ENCODE results near the gene PRR18. TPM values are rescaled to one million over a fixed set of nuclear protein-coding genes. Genes with fewer than 3 reads are reported as not detected.

Gene PRR18
- total and polyA plus RNA-seq, 4 donors, result 0.33 to 2.9 (median 0.87) TPM

- no peaks in the 10 kb centered on the region for H3K9me3 ChIP-seq (ENCODE audit: control insufficient read depth in 4 of 4, insufficient read depth in 3 of 4, low read length in 3 of 4)
- H3K4me3 ChIP-seq, result no peak overlapping the region
- no peak overlapping the region for H3K27ac ChIP-seq (ENCODE audit: low read depth in 1 of 2, low read length in 1 of 2)
- no peak for TF ChIP-seq CTCF (IDR thresholded peaks at IDR 0.05; ENCODE audit: control extremely low read depth, extremely low read depth)
- H3K27me3 ChIP-seq (ENCODE audit: control insufficient read depth in 3 of 3, insufficient read depth in 3 of 3, low read length in 2 of 3), result no peaks in the 10 kb centered on the region
- H3K36me3 ChIP-seq (ENCODE audit: control insufficient read depth in 4 of 4, insufficient read depth in 4 of 4, low read length in 4 of 4), result peaks cover 0 to 9% (median 1%) of the 10 kb centered on the region in 4 donors
- no peak for ATAC-seq (ENCODE audit: insufficient read depth, low FRiP score)
- H3K9ac ChIP-seq (ENCODE audit: insufficient read depth in 1 of 2, low read length in 2 of 2), result no peak overlapping the region
- 88 to 90% methylated on average over 19 of the region's 19 CpGs for WGBS, 2 donors
- H3K4me1 ChIP-seq (ENCODE audit: control insufficient read depth in 5 of 5, insufficient read depth in 5 of 5, low read length in 5 of 5), result no peaks in the 10 kb centered on the region
- no peak for DNase-seq
These were observed 9.3 kb upstream of the PRR18 start for GRCh38 chr6:166317261-166318212.

- ATAC-seq (ENCODE audit: insufficient read depth, low FRiP score), result no peak
- DNase-seq, result no peak
- peaks cover 0 to 5% (median 0%) of the 10 kb centered on the region in 4 donors for H3K36me3 ChIP-seq (ENCODE audit: control insufficient read depth in 4 of 4, insufficient read depth in 4 of 4, low read length in 4 of 4)
- WGBS, 2 donors, result 85 to 94% methylated on average over 11 of the region's 11 CpGs
- peaks cover 0 to 6% (median 4%) of the 10 kb centered on the region in 3 donors for H3K27me3 ChIP-seq (ENCODE audit: control insufficient read depth in 3 of 3, insufficient read depth in 3 of 3, low read length in 2 of 3)
- H3K9ac ChIP-seq (ENCODE audit: insufficient read depth in 1 of 2, low read length in 2 of 2), result no peak overlapping the region
- no peaks in the 10 kb centered on the region for H3K4me1 ChIP-seq (ENCODE audit: control insufficient read depth in 5 of 5, insufficient read depth in 5 of 5, low read length in 5 of 5)
- H3K4me3 ChIP-seq, result no peak overlapping the region
- TF ChIP-seq CTCF (IDR thresholded peaks at IDR 0.05; ENCODE audit: control extremely low read depth, extremely low read depth), result no peak
- H3K27ac ChIP-seq (ENCODE audit: low read depth in 1 of 2, low read length in 1 of 2), result no peak overlapping the region
- no peaks in the 10 kb centered on the region for H3K9me3 ChIP-seq (ENCODE audit: control insufficient read depth in 4 of 4, insufficient read depth in 3 of 4, low read length in 3 of 4)
These were observed 7.2 kb upstream of the PRR18 start for GRCh38 chr6:166315436-166315835.

GRCh38 chr6:166314454-166314853, 6.3 kb upstream of the PRR18 start:
- whole genome bisulfite sequencing, 2 donors, result 81 to 91% methylated on average over 9 of the region's 9 CpGs
- Histone ChIP-seq H3K27me3 (ENCODE audit: control insufficient read depth in 3 of 3, insufficient read depth in 3 of 3, low read length in 2 of 3) (peaks cover 0 to 15% (median 11%) of the 10 kb centered on the region in 3 donors), H3K4me3 (no peak overlapping the region), H3K27ac (ENCODE audit: low read depth in 1 of 2, low read length in 1 of 2) (no peak overlapping the region), H3K36me3 (ENCODE audit: control insufficient read depth in 4 of 4, insufficient read depth in 4 of 4, low read length in 4 of 4) (peaks cover 0 to 5% (median 0%) of the 10 kb centered on the region in 4 donors), H3K9ac (ENCODE audit: insufficient read depth in 1 of 2, low read length in 2 of 2) (no peak overlapping the region), H3K9me3 (ENCODE audit: control insufficient read depth in 4 of 4, insufficient read depth in 3 of 4, low read length in 3 of 4) (no peaks in the 10 kb centered on the region), H3K4me1 (ENCODE audit: control insufficient read depth in 5 of 5, insufficient read depth in 5 of 5, low read length in 5 of 5) (no peaks in the 10 kb centered on the region)
- no peak for TF ChIP-seq CTCF (IDR thresholded peaks at IDR 0.05; ENCODE audit: control extremely low read depth, extremely low read depth)
- DNase-seq, result no peak
- no peak for ATAC-seq (ENCODE audit: insufficient read depth, low FRiP score)
